IMR-90 (cell line): Measurements from ENCODE around the gene IQGAP2. TPM values are rescaled to one million over a fixed set of nuclear protein-coding genes. Genes with fewer than 3 reads are reported as not detected.

Source experiments
- ATAC-seq: fragments of 200-7000 bp; cut with Tn5 transposase; 2 replicates; pipeline ENCODE4 v1.9.1; 2020; ENCODE audit warnings: low read depth, mild to moderate bottlenecking, moderate library complexity
- BruUV-seq: library from RNA; stranded (reverse); fragments of 400-500 nt; replicated peaks from 2 replicates; lab custom pipeline; 2021; lab: Mats Ljungman, UMichigan
- CTCF ChIA-PET: fragments of 300-600 bp; formaldehyde crosslinking; extraction: SDS; loops from one replicate; lab custom pipeline; 2021; ENCODE audit warnings: antibody characterized with exemption; lab: Yijun Ruan, JAX
- POLR2A ChIA-PET: fragments of 300-600 bp; sonication (Branson Sonifier 250); formaldehyde crosslinking; loops from one replicate; lab custom pipeline; 2022; ENCODE audit warnings: antibody characterized with exemption; ENCODE audit not compliant: unreplicated experiment; lab: Charles Lee
- DNase-seq: peaks from one replicate; pipeline ENCODE4 v3.0.0; 2013
- H2AFZ ChIP-seq: replicated peaks from 2 replicates; pipeline ENCODE3; 2013; ENCODE audit warnings: low read length, mild to moderate bottlenecking; ENCODE audit not compliant: poor library complexity
- H2AK5ac ChIP-seq: 2 replicates; pipeline ENCODE4 v1.6.1; 2013; ENCODE audit warnings: low read depth, low read length, inconsistent platforms
- H2AK9ac ChIP-seq: replicated peaks from 2 replicates; pipeline ENCODE3; 2013; ENCODE audit warnings: mild to moderate bottlenecking, low read depth, low read length, moderate library complexity; ENCODE audit not compliant: poor library complexity
- H2BK120ac ChIP-seq: 2 replicates; pipeline ENCODE4 v1.6.1; 2013; ENCODE audit warnings: low read depth, low read length, inconsistent platforms
- H2BK15ac ChIP-seq: 3 replicates; pipeline ENCODE4 v1.6.1; 2013; ENCODE audit warnings: low read depth, low read length, inconsistent platforms
- H2BK20ac ChIP-seq: 2 replicates; pipeline ENCODE4 v1.6.1; 2013; ENCODE audit warnings: low read depth, mild to moderate bottlenecking, inconsistent platforms, low read length, moderate library complexity
- H2BK5ac ChIP-seq: 2 replicates; pipeline ENCODE4 v1.6.1; 2013; ENCODE audit warnings: mild to moderate bottlenecking, low read depth, low read length, inconsistent platforms; ENCODE audit not compliant: poor library complexity, severe bottlenecking
- H3K14ac ChIP-seq: replicated peaks from 2 replicates; pipeline ENCODE4 v1.6.1; 2013; ENCODE audit warnings: low read depth, low read length, inconsistent platforms
- H3K18ac ChIP-seq: 2 replicates; pipeline ENCODE4 v1.6.1; 2013; ENCODE audit warnings: low read depth, low read length, control low read depth
- H3K23ac ChIP-seq: 2 replicates; pipeline ENCODE4 v1.6.1; 2013; ENCODE audit warnings: low read depth, low read length, inconsistent platforms
- H3K27ac ChIP-seq: 2 replicates; pipeline ENCODE4 v1.5.1; 2013; ENCODE audit warnings: mild to moderate bottlenecking, control low read depth, low read length; ENCODE audit not compliant: insufficient read depth
- H3K27me3 ChIP-seq: 2 replicates; pipeline ENCODE4 v1.6.1; 2013; ENCODE audit warnings: low read length; ENCODE audit not compliant: control insufficient read depth, insufficient read depth
- H3K36me3 ChIP-seq: 2 replicates; pipeline ENCODE4 v1.6.1; 2013; ENCODE audit warnings: low read length, mixed read lengths; ENCODE audit not compliant: control insufficient read depth, insufficient read depth
- H3K4ac ChIP-seq: 2 replicates; pipeline ENCODE4 v1.6.1; 2013; ENCODE audit warnings: low read depth, low read length, inconsistent platforms
- H3K4me1 ChIP-seq: 2 replicates; pipeline ENCODE4 v1.6.1; 2013; ENCODE audit warnings: low read length, mixed read lengths; ENCODE audit not compliant: control insufficient read depth, insufficient read depth
- H3K4me2 ChIP-seq: 2 replicates; pipeline ENCODE4 v1.6.1; 2013; ENCODE audit warnings: low read depth, mild to moderate bottlenecking, control low read depth, low read length, moderate library complexity
- H3K4me3 ChIP-seq: 2 replicates; pipeline ENCODE4 v1.5.1; 2013; ENCODE audit warnings: low read depth, mild to moderate bottlenecking, control low read depth, low read length, moderate library complexity; ENCODE audit not compliant: insufficient read depth
- H3K56ac ChIP-seq: 2 replicates; pipeline ENCODE4 v1.6.1; 2013; ENCODE audit warnings: low read length, inconsistent platforms; ENCODE audit not compliant: insufficient read depth; ENCODE audit errors: extremely low read depth
- H3K79me1 ChIP-seq, 2 experiments: 2 replicates each; pipeline ENCODE4 v1.6.1; 2013; ENCODE audit warnings: low read length in 2 of 2, inconsistent platforms in 1 of 2, low read depth in 1 of 2
- H3K9ac ChIP-seq: 2 replicates; pipeline ENCODE4 v1.6.1; 2013; ENCODE audit warnings: low read depth, low read length, control low read depth
- H3K9me1 ChIP-seq: 2 replicates; pipeline ENCODE4 v1.6.1; 2013; ENCODE audit warnings: low read length, inconsistent platforms; ENCODE audit not compliant: insufficient read depth
- H3K9me3 ChIP-seq: 2 replicates; pipeline ENCODE4 v1.6.1; 2013; ENCODE audit warnings: low read length; ENCODE audit not compliant: control insufficient read depth, insufficient read depth
- H4K20me1 ChIP-seq: 2 replicates; pipeline ENCODE4 v1.6.1; 2013; ENCODE audit warnings: low read length, inconsistent platforms; ENCODE audit not compliant: insufficient read depth
- H4K5ac ChIP-seq: 2 replicates; pipeline ENCODE4 v1.6.1; 2013; ENCODE audit warnings: mild to moderate bottlenecking, low read depth, low read length, control low read depth
- H4K8ac ChIP-seq, 2 experiments: 2 replicates each; pipeline ENCODE4 v1.6.1; 2013; ENCODE audit warnings: low read depth in 2 of 2, low read length in 2 of 2, control low read depth in 1 of 2, inconsistent platforms in 1 of 2
- H4K91ac ChIP-seq: 2 replicates; pipeline ENCODE4 v1.6.1; 2013; ENCODE audit warnings: low read depth, low read length, inconsistent platforms; ENCODE audit not compliant: insufficient read depth
- BHLHE40 ChIP-seq: fragments of 150-350 bp; IDR thresholded peaks from 2 replicates; pipeline ENCODE4 v1.6.1; 2016; ENCODE audit warnings: mild to moderate bottlenecking, low read depth, low read length
- CEBPB ChIP-seq: IDR thresholded peaks from 2 replicates; pipeline ENCODE4 v1.6.1; 2012; ENCODE audit warnings: low read depth, low read length, improper control_type of control experiment
- CHD1 ChIP-seq: IDR thresholded peaks from 2 replicates; pipeline ENCODE4 v1.6.1; 2012; ENCODE audit warnings: low read depth, low read length, improper control_type of control experiment
- CTCF ChIP-seq: conservative IDR thresholded peaks from 2 replicates; pipeline ENCODE4 v1.5.1; 2012; ENCODE audit warnings: mild to moderate bottlenecking, low read depth, low read length, improper control_type of control experiment
- ELK1 ChIP-seq: fragments of 150-350 bp; IDR thresholded peaks from 2 replicates; pipeline ENCODE4 v1.6.1; 2016; ENCODE audit warnings: low read depth, mild to moderate bottlenecking, low read length, moderate library complexity, borderline replicate concordance
- MAFK ChIP-seq: IDR thresholded peaks from 2 replicates; pipeline ENCODE4 v1.6.1; 2012; ENCODE audit warnings: low read depth, low read length, improper control_type of control experiment
- MAZ ChIP-seq: IDR thresholded peaks from 2 replicates; pipeline ENCODE4 v1.6.1; 2012; ENCODE audit warnings: low read depth, mild to moderate bottlenecking, low read length, improper control_type of control experiment, moderate library complexity, borderline replicate concordance
- MXI1 ChIP-seq: IDR thresholded peaks from 2 replicates; pipeline ENCODE4 v1.6.1; 2012; ENCODE audit warnings: low read depth, mild to moderate bottlenecking, low read length, moderate library complexity, borderline replicate concordance
- NFE2L2 ChIP-seq: fragments of 150-350 bp; IDR thresholded peaks from 2 replicates; pipeline ENCODE4 v1.6.1; 2016; ENCODE audit warnings: low read depth, mild to moderate bottlenecking, low read length
- POLR2A ChIP-seq: IDR thresholded peaks from 2 replicates; pipeline ENCODE4 v1.6.1; 2012; ENCODE audit warnings: mild to moderate bottlenecking, low read depth, low read length
- RCOR1 ChIP-seq: IDR thresholded peaks from 2 replicates; pipeline ENCODE4 v1.6.1; 2012; ENCODE audit warnings: mild to moderate bottlenecking, low read length, improper control_type of control experiment; ENCODE audit not compliant: insufficient replicate concordance
- SMC3 ChIP-seq: fragments of 150-350 bp; IDR thresholded peaks from 2 replicates; pipeline ENCODE4 v1.6.1; 2016; ENCODE audit warnings: low read depth, mild to moderate bottlenecking, antibody characterized with exemption, low read length, moderate library complexity
- WGBS, 2 experiments: methylation state at CpG; one replicate each; pipeline versions ENCODE4 v1.1.5 to v1.1.7; 2013; ENCODE audit warnings: missing lambda C conversion rate in 2 of 2; ENCODE audit not compliant: insufficient read length in 1 of 2; ENCODE audit errors: extremely low coverage in 2 of 2; 5-methylcytosine and 5-hydroxymethylcytosine counted together
- dilution Hi-C: fragments of 300-500 bp; cut with HindIII; formaldehyde crosslinking; loops from one replicate; pipeline ENCODE4 v1.14.3; 2018; ENCODE audit warnings: low sequenced_read_pairs; ENCODE audit not compliant: unreplicated experiment
- in situ Hi-C: fragments of 300-500 bp; cut with MboI; formaldehyde crosslinking; loops from 3 replicates; pipeline ENCODE4 v1.14.3; 2019; ENCODE audit warnings: low sequenced_read_pairs, inconsistent platforms, mixed read lengths
- intact Hi-C: fragments of 100-400 bp; cut with micrococcal nuclease; formaldehyde crosslinking; loops from 2 replicates; pipeline ENCODE4 v1.10.0; 2022
- polyA plus RNA-seq, 3 experiments: library from polyadenylated mRNA; depleted of rRNA; stranded (reverse); fragments of >200 nt; gene quantifications; 2 replicates each; pipeline ENCODE4 v1.2.3, GENCODE V29; 2012; ENCODE audit warnings: low replicate concordance in 1 of 3
- total RNA-seq: library from RNA; depleted of rRNA; stranded (reverse); fragments of >200 nt; gene quantifications from 2 replicates; pipeline ENCODE4 v1.2.3, GENCODE V29; 2012

IQGAP2 gene
- total and polyA plus RNA-seq, 2 of the 4 experiments (the other 2 are of a cell fraction), result 0.21 to 0.36 TPM

GRCh38 chr5:76547891-76548524, 144.9 kb downstream of the IQGAP2 start:
- no peaks in the 10 kb centered on the region for H3K9me1 ChIP-seq
- peaks cover 6% of the 10 kb centered on the region; the same call in 1 of the 2 replicates for H3K27me3 ChIP-seq
- no peak overlapping the region for H4K8ac ChIP-seq
- no peak overlapping the region for H3K4me3 ChIP-seq
- dilution Hi-C loops, result no loop called here
- no peak overlapping the region for H2AK9ac ChIP-seq
- intact Hi-C loops, result no loop called here
- no peak overlapping the region for H2BK120ac ChIP-seq
- no peak overlapping the region for H2AK5ac ChIP-seq
- H3K4me2 ChIP-seq, result no peak overlapping the region
- no peaks in the 10 kb centered on the region for H3K9me3 ChIP-seq
- H3K23ac ChIP-seq, result no peak overlapping the region
- H3K36me3 ChIP-seq, result no peaks in the 10 kb centered on the region
- no peak overlapping the region for H3K27ac ChIP-seq
- POLR2A ChIA-PET, result no interaction called here
- H3K18ac ChIP-seq, result no peak overlapping the region
- no peak overlapping the region for H2BK20ac ChIP-seq
- H2BK15ac ChIP-seq, result no peak overlapping the region
- H2AFZ ChIP-seq, result no peak overlapping the region
- no CpG with 5 or more reads among the region's 3 CpGs for WGBS, 2 experiments
- in situ Hi-C loops, result no loop called here
- H4K5ac ChIP-seq, result no peak overlapping the region
- no peak overlapping the region for H3K56ac ChIP-seq
- H4K20me1 ChIP-seq, result no peaks in the 10 kb centered on the region
- DNase-seq, result no peak
- H3K79me1 ChIP-seq, result no peaks in the 10 kb centered on the region
- no TSS peak for BruUV-seq
- no peaks in the 10 kb centered on the region for H3K4me1 ChIP-seq
- ATAC-seq, result no peak
- TF ChIP-seq CTCF, result no peak
- TF ChIP-seq CEBPB, result no peak
- no peak for TF ChIP-seq BHLHE40
- no peak for TF ChIP-seq SMC3
- no peak for TF ChIP-seq POLR2A
- TF ChIP-seq MAFK, result no peak
- TF ChIP-seq NFE2L2, result no peak
- no peak for TF ChIP-seq CHD1
- no peak for TF ChIP-seq MAZ
- no peak for TF ChIP-seq ELK1
- TF ChIP-seq MXI1, result no peak
- TF ChIP-seq RCOR1, result no peak
- no peak overlapping the region for H4K91ac ChIP-seq
- H2BK5ac ChIP-seq, result no peak overlapping the region
- H3K14ac ChIP-seq, result no peak overlapping the region
- H3K9ac ChIP-seq, result no peak overlapping the region
- H3K4ac ChIP-seq, result no peak overlapping the region
- CTCF ChIA-PET, result no interaction called here
